Breast epithelium (tissue), 4 donors: ENCODE results near the gene ANKRD35. TPM values are rescaled to one million over a fixed set of nuclear protein-coding genes. Genes with fewer than 3 reads are reported as not detected.
"Not testable (repeated sequence)": the region's sequence is repeated elsewhere in the genome, so short reads cannot be mapped to it uniquely, and the experiment has no call there.

Experiments
- DNase-seq, 2 donors: peaks; one replicate each; pipeline ENCODE4 v3.0.0-alpha.2; 2019; ENCODE audit warnings: low spot score in 2 of 2
- H3K27ac ChIP-seq, 2 donors: fragments of 200-600 bp; sonication (generic) in 1 of 2; one replicate each; pipeline ENCODE4 v1.5.1; 2016 to 2019; ENCODE audit warnings: mild to moderate bottlenecking in 1 of 2
- H3K27me3 ChIP-seq, 2 donors: fragments of 200-600 bp; sonication (generic) in 1 of 2; one replicate each; pipeline versions ENCODE4 v1.5.1 to v1.6.0; 2017 to 2019; ENCODE audit warnings: control low read depth in 1 of 2, mild to moderate bottlenecking in 1 of 2
- H3K36me3 ChIP-seq: fragments of 200-600 bp; one replicate; pipeline ENCODE4 v1.5.1; 2019
- H3K4me1 ChIP-seq, 2 donors: fragments of 200-600 bp; sonication (generic); one replicate each; pipeline ENCODE4 v1.5.1; 2016 to 2019; ENCODE audit warnings: control low read depth in 1 of 2
- H3K4me3 ChIP-seq, 3 donors: fragments of 200-600 bp; sonication (generic); 1 replicate in 2 of 3; 2 replicates in 1 of 3; pipeline ENCODE4 v1.5.1; 2016 to 2019; ENCODE audit warnings: mild to moderate bottlenecking in 3 of 3, moderate library complexity in 2 of 3
- H3K9me3 ChIP-seq, 2 donors: fragments of 200-600 bp; sonication (generic) in 1 of 2; one replicate each; pipeline ENCODE4 v1.5.1; 2016 to 2019; ENCODE audit warnings: control low read depth in 1 of 2
- POLR2A ChIP-seq: fragments of 450-650 bp; IDR thresholded peaks from one replicate; pipeline ENCODE4 v1.6.1; 2016; ENCODE audit warnings: antibody characterized with exemption, mild to moderate bottlenecking, moderate library complexity
- POLR2AphosphoS5 ChIP-seq, 3 donors: sonication (generic); formaldehyde crosslinking; IDR thresholded peaks; one replicate each; pipeline ENCODE4 v1.6.1; 2017; ENCODE audit warnings: antibody characterized with exemption in 3 of 3
- intact Hi-C: fragments of 100-400 bp; cut with DNase I; formaldehyde crosslinking; loops from one replicate; pipeline ENCODE4 v1.15.1; 2023; ENCODE audit warnings: low total_unique reads
- total RNA-seq, 3 donors: library from RNA; depleted of rRNA; stranded (reverse); fragments of >200 nt; gene quantifications; one replicate each; pipeline ENCODE4 v1.1.0, GENCODE V29; 2016
- TF ChIP-seq, protein P1 (sequence below), 3 donors: fragments of 450-650 bp; IDR thresholded peaks; one replicate each; pipeline ENCODE4 v1.5.1; 2016 to 2017; ENCODE audit warnings: antibody characterized with exemption in 3 of 3, mild to moderate bottlenecking in 3 of 3, moderate library complexity in 3 of 3

Gene ANKRD35
- total RNA-seq, 3 donors from 2014 or later: 6.4 to 10.2 (median 7.0) TPM

GRCh38 chr1:145826030-145826429 lies 59.6 kb downstream of the ANKRD35 start:
- peaks cover 0 to 9% of the 10 kb centered on the region in 2 donors for H3K4me1 ChIP-seq
- no peak overlapping the region for H3K4me3 ChIP-seq
- peaks cover 7% of the 10 kb centered on the region for H3K36me3 ChIP-seq
- intact Hi-C loops: no loop called here
- H3K27ac ChIP-seq: no peak overlapping the region
- no peak for DNase-seq
- no peak for TF ChIP-seq POLR2AphosphoS5 (IDR thresholded peaks at IDR 0.05)
- TF ChIP-seq, protein P1, sequence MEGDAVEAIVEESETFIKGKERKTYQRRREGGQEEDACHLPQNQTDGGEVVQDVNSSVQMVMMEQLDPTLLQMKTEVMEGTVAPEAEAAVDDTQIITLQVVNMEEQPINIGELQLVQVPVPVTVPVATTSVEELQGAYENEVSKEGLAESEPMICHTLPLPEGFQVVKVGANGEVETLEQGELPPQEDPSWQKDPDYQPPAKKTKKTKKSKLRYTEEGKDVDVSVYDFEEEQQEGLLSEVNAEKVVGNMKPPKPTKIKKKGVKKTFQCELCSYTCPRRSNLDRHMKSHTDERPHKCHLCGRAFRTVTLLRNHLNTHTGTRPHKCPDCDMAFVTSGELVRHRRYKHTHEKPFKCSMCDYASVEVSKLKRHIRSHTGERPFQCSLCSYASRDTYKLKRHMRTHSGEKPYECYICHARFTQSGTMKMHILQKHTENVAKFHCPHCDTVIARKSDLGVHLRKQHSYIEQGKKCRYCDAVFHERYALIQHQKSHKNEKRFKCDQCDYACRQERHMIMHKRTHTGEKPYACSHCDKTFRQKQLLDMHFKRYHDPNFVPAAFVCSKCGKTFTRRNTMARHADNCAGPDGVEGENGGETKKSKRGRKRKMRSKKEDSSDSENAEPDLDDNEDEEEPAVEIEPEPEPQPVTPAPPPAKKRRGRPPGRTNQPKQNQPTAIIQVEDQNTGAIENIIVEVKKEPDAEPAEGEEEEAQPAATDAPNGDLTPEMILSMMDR (IDR thresholded peaks at IDR 0.05): no peak
- no peak for TF ChIP-seq POLR2A
- H3K27me3 ChIP-seq: no peaks in the 10 kb centered on the region
- no peaks in the 10 kb centered on the region for H3K9me3 ChIP-seq

DNA sequence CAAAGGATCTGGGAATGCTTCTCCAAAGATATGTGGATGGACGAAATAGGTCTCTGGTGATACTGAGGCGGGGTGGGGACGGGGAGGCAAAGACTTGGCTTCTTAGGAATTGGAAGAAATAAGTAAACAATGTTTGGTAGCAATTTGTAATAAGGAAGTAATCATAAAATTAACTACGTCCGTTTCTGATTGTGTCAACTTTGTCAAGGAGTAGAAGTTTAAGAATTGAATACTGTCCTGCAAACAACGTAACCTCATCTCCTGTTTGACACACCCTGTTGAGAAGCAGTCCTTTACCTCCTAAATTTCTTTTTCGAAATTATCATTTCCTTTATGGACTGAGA lies 61.2 kb downstream of the ANKRD35 start:
- intact Hi-C loops: no loop called here
- no peaks in the 10 kb centered on the region for H3K9me3 ChIP-seq
- H3K27me3 ChIP-seq: no peaks in the 10 kb centered on the region
- TF ChIP-seq, protein P1 (IDR thresholded peaks at IDR 0.05): no peak
- no peak for TF ChIP-seq POLR2AphosphoS5 (IDR thresholded peaks at IDR 0.05)
- no peak for TF ChIP-seq POLR2A
- no peak for DNase-seq
- peaks cover 7% of the 10 kb centered on the region for H3K36me3 ChIP-seq
- peak overlapping the region; percentile 66 to 86 (median 85) for H3K4me3 ChIP-seq
- H3K4me1 ChIP-seq: peaks cover 0 to 9% of the 10 kb centered on the region in 2 donors
- peak overlapping the region; percentile 89 to 97 for H3K27ac ChIP-seq

- Histone ChIP-seq H3K27ac (peak within 1 kb of the TSS; percentile 89 to 97), H3K4me3 (peak within 1 kb of the TSS; percentile 66 to 86 (median 85)), H3K4me1 (peaks cover 0 to 9% of the 10 kb centered on the region in 2 donors), H3K9me3 (no peaks in the 10 kb centered on the region), H3K27me3 (no peaks in the 10 kb centered on the region), H3K36me3 (peaks cover 2% of the 10 kb centered on the region)
- intact Hi-C loops: no loop called here
- peak; percentile 83 to 87 for DNase-seq
- TF ChIP-seq POLR2AphosphoS5 (IDR thresholded peaks at IDR 0.05): peak; percentile 79 to 82 (median 82)
- TF ChIP-seq, protein P1 (IDR thresholded peaks at IDR 0.05): peak in 1 of 3 donors; percentile 5
- TF ChIP-seq POLR2A: peak; percentile 62
Measured at GRCh38 chr1:145823565-145824498, 61.8 kb downstream of the ANKRD35 start, which contains the start of the genes POLR3C and RNF115. Gene POLR3C, plus strand, starts transcription at chr1:145824200. Its CDS starts 1,577 bp downstream, at chr1:145825777. Gene RNF115, minus strand, starts transcription at chr1:145824095. Its CDS starts 222 bp downstream, at chr1:145823873.

DNA sequence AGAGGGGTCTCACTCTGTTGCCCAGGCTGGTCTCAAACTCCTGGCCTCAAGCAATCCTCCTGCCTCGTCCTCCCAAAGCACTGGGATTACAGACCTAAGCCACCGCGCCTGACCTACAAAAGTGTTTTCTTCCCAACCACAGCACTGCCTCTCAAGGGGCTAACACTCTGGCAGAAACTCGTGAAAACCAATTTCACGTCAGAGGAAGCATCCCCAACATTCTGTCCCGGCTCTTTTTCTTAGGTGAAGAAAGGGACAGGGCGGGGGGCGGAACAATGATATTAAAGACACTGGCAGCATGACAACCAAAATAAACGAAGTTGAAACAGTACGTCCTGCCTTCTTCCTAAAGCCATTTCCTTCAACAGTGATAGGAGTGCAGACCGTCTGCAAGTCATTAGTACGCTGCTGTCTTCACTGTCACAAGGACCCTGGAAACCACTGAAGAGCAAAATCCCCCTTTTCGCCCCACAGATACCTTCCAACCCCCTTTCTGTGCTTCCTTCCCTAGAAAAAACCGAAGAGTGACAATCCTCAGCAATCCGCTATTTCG lies 62.8 kb downstream of the ANKRD35 start:
- Histone ChIP-seq H3K4me3 (peak overlapping the region in 2 of 3 donors; percentile 13 to 85), H3K27ac (peak overlapping the region in 1 of 2 donors; percentile 66)
- H3K36me3 ChIP-seq, H3K4me1 ChIP-seq, intact Hi-C loops, DNase-seq, H3K9me3 ChIP-seq, H3K27me3 ChIP-seq: not testable (repeated sequence)

GRCh38 chr1:145818095-145818494 lies 67.6 kb downstream of the ANKRD35 start:
- intact Hi-C loops, H3K36me3 ChIP-seq, H3K4me3 ChIP-seq, DNase-seq, H3K4me1 ChIP-seq, H3K9me3 ChIP-seq, H3K27me3 ChIP-seq: not testable (repeated sequence)
- H3K27ac ChIP-seq: peak overlapping the region in 1 of 2 donors; percentile 19

Other genes with a start within 250 kb of the ANKRD35 start
- gene PDZK1, start 178.5 kb downstream of the ANKRD35 start, total RNA-seq: 10 to 100 TPM in 2 of 3 donors, under 1 TPM in 1; 0.64 to 51.8 (median 25.2) TPM
- under 1 TPM in 2 of 3 donors, not detected in 1; 0.59 to 0.98 TPM for gene CD160, start 166.4 kb downstream of the ANKRD35 start, total RNA-seq
- gene RNF115, start 61.8 kb downstream of the ANKRD35 start, total RNA-seq: 10 to 100 TPM; 24.3 to 28.2 (median 26.1) TPM
- 10 to 100 TPM; 40.5 to 50.3 (median 40.6) TPM for gene POLR3C, start 61.7 kb downstream of the ANKRD35 start, total RNA-seq
- gene NUDT17, start 40.2 kb downstream of the ANKRD35 start, total RNA-seq: 1 to 10 TPM; 2.5 to 4.0 (median 3.3) TPM
- 10 to 100 TPM; 14.1 to 53.3 (median 31.8) TPM for gene PIAS3, start 26.8 kb downstream of the ANKRD35 start, total RNA-seq
- 10 to 100 TPM in 2 of 3 donors, 1 to 10 TPM in 1; 3.2 to 74.9 (median 30.2) TPM for gene ITGA10, start 24.2 kb upstream of the ANKRD35 start, total RNA-seq
- gene PEX11B, start 32.9 kb upstream of the ANKRD35 start, total RNA-seq: 10 to 100 TPM; 20.3 to 40.1 (median 22.0) TPM
- 100 to 1,000 TPM; 115 to 137 (median 128) TPM for gene RBM8A, start 41.6 kb upstream of the ANKRD35 start, total RNA-seq
- 10 to 100 TPM; 18.1 to 28.5 (median 21.8) TPM for gene LIX1L, start 72.2 kb upstream of the ANKRD35 start, total RNA-seq
- gene ANKRD34A, start 78.7 kb upstream of the ANKRD35 start, total RNA-seq: under 1 TPM; 0.16 to 0.98 (median 0.59) TPM
- 10 to 100 TPM; 18.0 to 32.8 (median 18.1) TPM for gene POLR3GL, start 78.8 kb upstream of the ANKRD35 start, total RNA-seq
- gene TXNIP, start 110.7 kb upstream of the ANKRD35 start, total RNA-seq: 1,000 to 10,000 TPM; 2,506 to 3,955 (median 3,543) TPM
- gene HJV, start 135.9 kb upstream of the ANKRD35 start, total RNA-seq: not detected